Renal cortical epithelial cell (primary cell): Measurements from ENCODE around the gene CPA2. TPM values are rescaled to one million over a fixed set of nuclear protein-coding genes. Genes with fewer than 3 reads are reported as not detected.
"Not testable (repeated sequence)": the region's sequence is repeated elsewhere in the genome, so short reads cannot be mapped to it uniquely, and the experiment has no call there.

ENCODE experiments used
- DNase-seq: peaks from one replicate; pipeline ENCODE4 v3.0.0-alpha.2; 2011; ENCODE audit warnings: low read depth
- total RNA-seq: library from RNA; depleted of rRNA; stranded (reverse); fragments of >200 nt; gene quantifications from 2 replicates; pipeline ENCODE4 v1.2.3, GENCODE V29; 2014

Gene CPA2
- total RNA-seq = not detected in 2 replicates

GRCh38 chr7:130266258-130266960, at the start of gene CPA2:
CPA2 (plus strand) TSS chr7:130266863; CDS start chr7:130266882, 19 bp downstream.
- DNase-seq = no peak

GRCh38 chr7:130218806-130219620, 47.6 kb upstream of the CPA2 start:
- DNase-seq = no peak

- DNase-seq = no peak
These were observed 46.8 kb upstream of the CPA2 start for GRCh38 chr7:130219871-130220270.

GRCh38 chr7:130221746-130222145, 44.9 kb upstream of the CPA2 start:
- DNase-seq = no peak

GRCh38 chr7:130223646-130224045, 43.0 kb upstream of the CPA2 start:
- DNase-seq = no peak

- no peak for DNase-seq
These were observed 42.5 kb upstream of the CPA2 start for GRCh38 chr7:130224210-130224609.

GRCh38 chr7:130224923-130225322, 41.7 kb upstream of the CPA2 start:
- DNase-seq = not testable (repeated sequence)

- no peak for DNase-seq
These were observed 40.3 kb upstream of the CPA2 start for GRCh38 chr7:130226333-130226732.

GRCh38 chr7:130227883-130228575, 38.6 kb upstream of the CPA2 start:
- no peak for DNase-seq

- DNase-seq = no peak
These were observed 37.7 kb upstream of the CPA2 start for GRCh38 chr7:130228840-130229502.

GRCh38 chr7:130229981-130230380, 36.7 kb upstream of the CPA2 start:
- DNase-seq = not testable (repeated sequence)

- no peak for DNase-seq
These were observed 34.9 kb upstream of the CPA2 start for GRCh38 chr7:130231792-130232191.

GRCh38 chr7:130232209-130232608, 34.5 kb upstream of the CPA2 start:
- no peak for DNase-seq

GRCh38 chr7:130234078-130234477, 32.6 kb upstream of the CPA2 start:
- DNase-seq = peak; percentile 15

- not testable (repeated sequence) for DNase-seq
These were observed 30.3 kb upstream of the CPA2 start for GRCh38 chr7:130236361-130236760.

- no peak for DNase-seq
These were observed 26.4 kb upstream of the CPA2 start for GRCh38 chr7:130240240-130240639.

- DNase-seq = peak; percentile 21
These were observed 24.3 kb upstream of the CPA2 start for GRCh38 chr7:130242198-130243014.

GRCh38 chr7:130243486-130243885, 23.2 kb upstream of the CPA2 start:
- DNase-seq = not testable (repeated sequence)

GRCh38 chr7:130246491-130246890, 20.2 kb upstream of the CPA2 start:
- DNase-seq = not testable (repeated sequence)

GRCh38 chr7:130248842-130249241, 17.8 kb upstream of the CPA2 start:
- not testable (repeated sequence) for DNase-seq

- not testable (repeated sequence) for DNase-seq
These were observed 17.0 kb upstream of the CPA2 start for GRCh38 chr7:130249626-130250025.
